BE2C (cell line): ENCODE data around the gene NHLRC1.

Experiments
- DNase-seq: peaks from one replicate; pipeline ENCODE4 v3.0.0-alpha.2; 2020
- H3K27me3 ChIP-seq: fragments of 250-450 bp; sonication (Bioruptor Pico); 2 replicates; pipeline ENCODE4 v1.5.1; 2020; ENCODE audit warnings: mild to moderate bottlenecking
- H3K36me3 ChIP-seq: fragments of 250-450 bp; sonication (Bioruptor Pico); 2 replicates; pipeline ENCODE4 v1.5.1; 2020; ENCODE audit warnings: mild to moderate bottlenecking
- H3K4me1 ChIP-seq: fragments of 250-450 bp; sonication (Bioruptor Pico); 2 replicates; pipeline ENCODE4 v1.5.1; 2020
- H3K4me3 ChIP-seq: 2 replicates; pipeline ENCODE4 v1.5.1; 2011; ENCODE audit warnings: low read depth, low read length
- H3K9me3 ChIP-seq: fragments of 250-450 bp; sonication (Bioruptor Pico); 2 replicates; pipeline ENCODE4 v1.5.1; 2020
- TF ChIP-seq, protein P1 (sequence below): IDR thresholded peaks from 2 replicates; pipeline ENCODE4 v1.5.1; 2012; ENCODE audit warnings: mild to moderate bottlenecking, low read depth, low read length

Gene NHLRC1

DNA sequence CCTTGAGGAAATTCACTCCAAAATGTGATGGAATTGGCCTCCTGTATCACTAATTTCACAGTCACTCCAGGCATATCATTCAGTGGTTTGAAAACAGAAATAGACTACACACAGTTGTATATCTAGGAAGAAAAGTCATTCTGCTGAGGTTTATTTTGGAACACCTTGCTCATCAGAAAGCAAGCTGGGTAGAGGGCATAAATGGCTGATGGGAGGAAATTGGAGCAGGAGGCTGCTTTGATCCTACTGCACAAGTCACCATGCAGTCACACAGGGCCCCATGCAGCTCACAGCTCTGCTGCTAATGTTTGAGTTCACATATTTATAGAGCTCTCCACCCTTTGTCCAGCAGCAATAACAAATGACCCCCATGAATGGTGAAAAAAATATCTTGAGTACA is 12.3 kb downstream of the NHLRC1 start:
- TF ChIP-seq, protein P1, sequence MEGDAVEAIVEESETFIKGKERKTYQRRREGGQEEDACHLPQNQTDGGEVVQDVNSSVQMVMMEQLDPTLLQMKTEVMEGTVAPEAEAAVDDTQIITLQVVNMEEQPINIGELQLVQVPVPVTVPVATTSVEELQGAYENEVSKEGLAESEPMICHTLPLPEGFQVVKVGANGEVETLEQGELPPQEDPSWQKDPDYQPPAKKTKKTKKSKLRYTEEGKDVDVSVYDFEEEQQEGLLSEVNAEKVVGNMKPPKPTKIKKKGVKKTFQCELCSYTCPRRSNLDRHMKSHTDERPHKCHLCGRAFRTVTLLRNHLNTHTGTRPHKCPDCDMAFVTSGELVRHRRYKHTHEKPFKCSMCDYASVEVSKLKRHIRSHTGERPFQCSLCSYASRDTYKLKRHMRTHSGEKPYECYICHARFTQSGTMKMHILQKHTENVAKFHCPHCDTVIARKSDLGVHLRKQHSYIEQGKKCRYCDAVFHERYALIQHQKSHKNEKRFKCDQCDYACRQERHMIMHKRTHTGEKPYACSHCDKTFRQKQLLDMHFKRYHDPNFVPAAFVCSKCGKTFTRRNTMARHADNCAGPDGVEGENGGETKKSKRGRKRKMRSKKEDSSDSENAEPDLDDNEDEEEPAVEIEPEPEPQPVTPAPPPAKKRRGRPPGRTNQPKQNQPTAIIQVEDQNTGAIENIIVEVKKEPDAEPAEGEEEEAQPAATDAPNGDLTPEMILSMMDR = no peak
- no peak for DNase-seq
- H3K4me3 ChIP-seq = no peak overlapping the region
- H3K4me1 ChIP-seq = no peaks in the 10 kb centered on the region
- H3K27me3 ChIP-seq = no peaks in the 10 kb centered on the region
- H3K36me3 ChIP-seq = no peaks in the 10 kb centered on the region
- H3K9me3 ChIP-seq = no peaks in the 10 kb centered on the region

DNA sequence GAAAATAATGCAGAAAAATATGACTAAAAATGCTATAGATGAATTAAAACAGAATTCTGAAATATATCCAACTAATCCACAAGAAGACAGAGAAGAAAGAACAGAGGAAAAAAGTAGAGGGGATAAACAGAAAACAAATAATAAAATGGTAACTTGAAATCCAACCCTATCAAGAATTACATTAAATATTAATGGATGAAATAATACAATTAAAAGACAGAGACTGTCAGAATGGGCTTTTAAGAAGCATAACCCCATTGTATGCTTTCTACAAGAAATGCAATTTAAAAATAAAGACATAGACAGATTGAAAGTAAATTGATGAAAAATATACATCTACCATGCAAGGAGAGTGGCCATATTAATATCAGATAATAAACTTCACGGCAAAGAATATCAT is 15.4 kb downstream of the NHLRC1 start:
- H3K36me3 ChIP-seq = no peaks in the 10 kb centered on the region
- H3K4me1 ChIP-seq = no peaks in the 10 kb centered on the region
- no peak overlapping the region for H3K4me3 ChIP-seq
- TF ChIP-seq, protein P1 = no peak
- no peaks in the 10 kb centered on the region for H3K27me3 ChIP-seq
- no peak for DNase-seq
- no peaks in the 10 kb centered on the region for H3K9me3 ChIP-seq

DNA sequence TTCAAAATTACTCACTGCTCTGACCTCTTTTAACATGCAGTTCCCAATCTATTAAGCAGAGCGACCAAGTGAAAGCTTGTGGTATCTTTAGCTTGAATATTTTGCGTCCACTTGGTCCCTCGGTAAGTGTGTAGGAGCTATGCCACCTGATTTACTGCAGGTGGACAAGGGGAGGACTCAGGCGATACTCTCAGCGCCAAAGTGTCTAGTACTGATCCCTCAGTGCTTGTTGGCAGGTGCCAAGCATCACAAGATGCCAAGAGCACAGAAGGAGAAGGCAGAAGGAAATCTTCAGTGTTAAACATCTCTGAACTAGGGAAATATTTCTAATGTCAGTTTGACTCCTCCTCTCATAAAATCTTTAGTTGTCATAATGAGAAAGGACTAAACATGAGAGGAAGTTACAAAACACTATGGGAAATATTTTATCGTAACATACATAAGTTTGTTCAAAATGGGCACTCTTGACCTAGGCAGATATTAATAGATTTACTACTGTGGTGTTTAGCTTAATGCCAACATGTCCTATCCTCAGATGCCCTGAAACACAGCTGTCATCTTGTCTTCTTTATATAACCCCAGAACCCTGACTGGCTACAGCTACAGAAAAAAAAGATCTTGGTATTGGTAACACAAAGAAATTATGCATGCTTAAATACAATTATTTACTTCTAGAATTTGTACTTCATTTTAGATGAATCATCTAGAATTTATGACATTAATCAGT is 19.5 kb downstream of the NHLRC1 start:
- Histone ChIP-seq H3K36me3 (no peaks in the 10 kb centered on the region), H3K27me3 (no peaks in the 10 kb centered on the region), H3K4me1 (no peaks in the 10 kb centered on the region), H3K4me3 (no peak overlapping the region), H3K9me3 (no peaks in the 10 kb centered on the region)
- no peak for DNase-seq
- TF ChIP-seq, protein P1 = no peak

DNA sequence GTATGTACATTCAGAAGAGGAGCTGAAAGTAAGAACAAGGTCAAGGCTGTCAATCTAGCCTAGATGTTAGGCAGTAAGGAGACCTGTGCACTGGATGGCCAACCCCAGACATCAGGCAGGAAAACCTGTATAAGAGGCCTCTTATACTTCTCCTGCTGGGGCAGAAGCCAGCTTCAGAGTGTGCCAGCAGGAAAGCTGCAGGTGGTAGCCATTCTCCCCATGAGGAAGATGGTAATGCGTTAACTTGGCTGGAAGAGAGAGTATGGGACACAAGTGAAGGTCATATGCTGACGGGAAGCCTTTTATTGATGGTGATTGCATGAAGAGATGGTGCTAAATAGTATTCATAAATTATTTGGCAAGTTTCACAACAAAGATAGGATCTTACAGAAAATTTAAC is 20.6 kb downstream of the NHLRC1 start:
- Histone ChIP-seq H3K9me3 (no peaks in the 10 kb centered on the region), H3K4me1 (no peaks in the 10 kb centered on the region), H3K36me3 (no peaks in the 10 kb centered on the region), H3K4me3 (no peak overlapping the region), H3K27me3 (no peaks in the 10 kb centered on the region)
- TF ChIP-seq, protein P1 = no peak
- DNase-seq = no peak

DNA sequence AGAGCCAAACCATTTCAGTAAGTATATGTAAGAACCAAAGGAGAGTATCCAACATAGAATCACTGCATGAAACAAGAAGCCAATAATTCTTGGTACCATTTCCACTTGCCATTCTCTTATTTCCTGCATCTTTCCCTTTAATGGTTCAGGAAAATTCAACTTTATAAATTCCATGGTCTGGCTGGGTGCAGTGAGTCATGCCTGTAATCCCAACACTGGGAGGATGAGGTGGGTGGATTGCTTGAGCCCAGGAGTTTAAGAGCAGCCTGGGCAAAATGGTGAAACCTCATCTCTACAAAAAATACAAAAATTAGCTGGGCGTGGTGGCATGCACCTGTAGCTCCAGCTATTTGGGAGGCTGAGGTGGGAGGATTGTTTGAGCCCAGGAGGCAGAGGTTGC is 21.2 kb downstream of the NHLRC1 start:
- Histone ChIP-seq H3K36me3 (no peaks in the 10 kb centered on the region), H3K27me3 (no peaks in the 10 kb centered on the region), H3K9me3 (no peaks in the 10 kb centered on the region), H3K4me1 (no peaks in the 10 kb centered on the region), H3K4me3 (no peak overlapping the region)
- no peak for DNase-seq
- TF ChIP-seq, protein P1 = no peak

DNA sequence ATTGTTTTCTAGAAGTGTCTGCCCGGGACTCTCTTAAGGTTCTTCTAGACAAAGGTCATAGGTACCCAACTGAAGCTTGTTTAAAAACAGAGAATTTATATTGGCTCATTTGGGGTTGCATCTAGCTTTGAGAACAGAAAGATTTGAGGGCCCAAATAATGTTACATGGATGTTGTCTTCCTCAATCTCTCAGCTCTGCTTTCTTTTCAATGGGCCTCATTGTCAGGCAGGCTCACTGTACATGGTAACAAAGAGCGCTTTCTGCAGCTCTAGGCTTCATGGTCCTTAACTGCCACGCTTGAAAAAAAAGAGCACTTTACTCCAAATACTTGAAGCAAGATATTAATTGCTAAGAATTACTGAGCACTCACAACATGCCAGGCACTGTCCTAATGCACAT is 22.2 kb downstream of the NHLRC1 start:
- no peaks in the 10 kb centered on the region for H3K9me3 ChIP-seq
- H3K4me3 ChIP-seq = no peak overlapping the region
- no peaks in the 10 kb centered on the region for H3K36me3 ChIP-seq
- TF ChIP-seq, protein P1 = no peak
- no peaks in the 10 kb centered on the region for H3K27me3 ChIP-seq
- H3K4me1 ChIP-seq = no peaks in the 10 kb centered on the region
- no peak for DNase-seq
